22Rv1 (cell line): ENCODE data around the gene MEA1.

ENCODE experiments used
- H3K27ac ChIP-seq: fragments of 450-650 bp; 2 replicates; pipeline ENCODE4 v1.5.1; 2017
- CTCF ChIP-seq: fragments of 450-650 bp; IDR thresholded peaks from 2 replicates; pipeline ENCODE4 v1.5.1; 2017; ENCODE audit warnings: mild to moderate bottlenecking
- ZFX ChIP-seq: fragments of 450-650 bp; IDR thresholded peaks from 2 replicates; pipeline ENCODE4 v1.6.1; 2017; ENCODE audit warnings: antibody characterized with exemption, borderline replicate concordance

The MEA1 gene

GRCh38 chr6:43037197-43037596 is 23.5 kb upstream of the MEA1 start:
- H3K27ac ChIP-seq = no peak overlapping the region
- TF ChIP-seq CTCF (no peak), ZFX (no peak)

- no peak overlapping the region for H3K27ac ChIP-seq
- TF ChIP-seq CTCF (no peak), ZFX (no peak)
These were observed 23.0 kb upstream of the MEA1 start for GRCh38 chr6:43036712-43037111.

DNA sequence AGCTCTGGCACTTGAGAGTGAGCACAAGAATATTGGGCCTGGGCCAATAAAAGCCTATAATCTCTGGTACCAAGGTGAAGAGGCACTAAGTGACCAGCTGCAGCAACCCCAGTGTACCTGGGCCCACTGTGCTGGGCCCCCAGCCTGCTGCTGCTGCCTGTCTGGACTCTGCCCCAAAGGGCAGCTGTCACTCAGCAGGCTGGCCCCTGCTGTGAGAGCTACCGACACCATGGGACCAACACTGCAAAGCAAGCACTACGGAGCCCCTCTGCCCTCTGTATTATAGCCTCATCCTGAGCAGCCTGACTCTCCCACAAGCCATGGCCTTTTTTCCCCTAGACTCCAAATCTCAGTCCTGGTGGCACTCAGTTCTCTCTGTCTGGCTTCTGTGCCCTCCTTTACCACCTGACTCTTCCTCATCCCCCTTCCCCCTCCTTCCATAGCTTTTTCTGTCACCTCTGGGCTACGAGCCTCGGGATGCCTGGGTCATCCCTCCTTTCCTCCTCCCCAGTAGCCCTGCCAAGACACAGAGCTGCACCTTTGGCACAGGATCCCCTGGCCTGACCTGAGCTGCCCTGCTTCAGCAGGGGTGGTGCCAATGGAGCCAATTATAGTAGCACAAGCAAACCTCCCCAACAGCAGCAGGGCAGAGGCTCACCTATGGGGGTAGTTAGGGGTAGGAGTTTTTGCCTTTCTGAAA is 21.9 kb upstream of the MEA1 start:
- H3K27ac ChIP-seq = no peak overlapping the region
- TF ChIP-seq CTCF (no peak), ZFX (no peak)

- no peak for TF ChIP-seq CTCF
- no peak for TF ChIP-seq ZFX
- H3K27ac ChIP-seq = no peak overlapping the region
These were observed 20.4 kb upstream of the MEA1 start for GRCh38 chr6:43034190-43034525.

GRCh38 chr6:43033496-43034189 is 19.9 kb upstream of the MEA1 start:
- H3K27ac ChIP-seq = no peak overlapping the region
- TF ChIP-seq ZFX (no peak), CTCF (no peak)

- no peak for TF ChIP-seq CTCF
- TF ChIP-seq ZFX = no peak
- H3K27ac ChIP-seq = 0 out of 2 replicates have a peak overlapping the region, but pooled peaks have one; percentile 12
These were observed 18.6 kb upstream of the MEA1 start for GRCh38 chr6:43032326-43032725.

GRCh38 chr6:43029120-43029519 is 15.4 kb upstream of the MEA1 start:
- no peak overlapping the region for H3K27ac ChIP-seq
- no peak for TF ChIP-seq ZFX
- TF ChIP-seq CTCF = no peak
